ENCODE measurements around the gene TJP1. TPM values are rescaled to one million over a fixed set of nuclear protein-coding genes. Genes with fewer than 3 reads are reported as not detected.

Gene TJP1
- total and polyA plus RNA-seq, 4 donors: 17.4 to 141 (median 71.5) TPM

- DNase-seq (no peak), ATAC-seq (ENCODE audit: low FRiP score) (no peak)
- H3K27me3 ChIP-seq (ENCODE audit: control insufficient read depth in 1 of 2, insufficient read depth in 2 of 2, low read length in 1 of 2): no peaks in the 10 kb centered on the region
- no peak overlapping the region for H3K27ac ChIP-seq (ENCODE audit: low read depth in 1 of 2, low read length in 2 of 2)
- 94 to 98% methylated on average over 7 of the region's 7 CpGs for WGBS, 2 donors
- H3K9me3 ChIP-seq (ENCODE audit: control insufficient read depth, low read length): peaks cover 1% of the 10 kb centered on the region
- intact Hi-C loops (cut with DNase I): no loop called here
- no peaks in the 10 kb centered on the region for H3K4me1 ChIP-seq (ENCODE audit: control insufficient read depth in 1 of 2, insufficient read depth in 2 of 2, low read length in 2 of 2)
- peaks cover 0 to 2% of the 10 kb centered on the region in 2 donors for H3K36me3 ChIP-seq (ENCODE audit: control insufficient read depth in 1 of 2, insufficient read depth in 2 of 2, low read length in 1 of 2)
- no peak overlapping the region for H3K4me3 ChIP-seq (ENCODE audit: low read length in 2 of 2)
These were observed 129.0 kb downstream of the TJP1 start for GRCh38 chr15:29693225-29693624.

- H3K4me3 ChIP-seq (ENCODE audit: low read length in 2 of 2): no peak overlapping the region
- H3K9me3 ChIP-seq (ENCODE audit: control insufficient read depth, low read length): no peaks in the 10 kb centered on the region
- H3K4me1 ChIP-seq (ENCODE audit: control insufficient read depth in 1 of 2, insufficient read depth in 2 of 2, low read length in 2 of 2): no peaks in the 10 kb centered on the region
- no peak for DNase-seq
- no peaks in the 10 kb centered on the region for H3K36me3 ChIP-seq (ENCODE audit: control insufficient read depth in 1 of 2, insufficient read depth in 2 of 2, low read length in 1 of 2)
- ATAC-seq (ENCODE audit: low FRiP score): no peak
- no peaks in the 10 kb centered on the region for H3K27me3 ChIP-seq (ENCODE audit: control insufficient read depth in 1 of 2, insufficient read depth in 2 of 2, low read length in 1 of 2)
- intact Hi-C loops (cut with DNase I): no loop called here
- no peak overlapping the region for H3K27ac ChIP-seq (ENCODE audit: low read depth in 1 of 2, low read length in 2 of 2)
- 44 to 73% methylated on average over 2 of the region's 2 CpGs for WGBS, 2 donors
These were observed 129.7 kb downstream of the TJP1 start for GRCh38 chr15:29692527-29692926.

- intact Hi-C loops (cut with DNase I): loop anchor here in 1 of 2 donors (1.0 kb wide), 1 partner anchor 15 kb away; no protein-coding TSS in a partner anchor
These were observed 131.3 kb downstream of the TJP1 start for GRCh38 chr15:29690765-29691475.

GRCh38 chr15:29689287-29689986, 132.8 kb downstream of the TJP1 start:
- 89 to 91% methylated on average over 6 of the region's 6 CpGs for WGBS, 2 donors
- H3K4me3 ChIP-seq (ENCODE audit: low read length in 2 of 2): no peak overlapping the region
- no peak for DNase-seq
- no peak overlapping the region for H3K27ac ChIP-seq (ENCODE audit: low read depth in 1 of 2, low read length in 2 of 2)
- intact Hi-C loops (cut with DNase I): loop anchor here in 1 of 2 donors (10.0 kb wide), 1 partner anchor 55 kb away; no protein-coding TSS in a partner anchor
- no peaks in the 10 kb centered on the region for H3K36me3 ChIP-seq (ENCODE audit: control insufficient read depth in 1 of 2, insufficient read depth in 2 of 2, low read length in 1 of 2)
- no peak for ATAC-seq (ENCODE audit: low FRiP score)
- H3K9me3 ChIP-seq (ENCODE audit: control insufficient read depth, low read length): no peaks in the 10 kb centered on the region
- no peaks in the 10 kb centered on the region for H3K27me3 ChIP-seq (ENCODE audit: control insufficient read depth in 1 of 2, insufficient read depth in 2 of 2, low read length in 1 of 2)
- no peaks in the 10 kb centered on the region for H3K4me1 ChIP-seq (ENCODE audit: control insufficient read depth in 1 of 2, insufficient read depth in 2 of 2, low read length in 2 of 2)

More at GRCh38 chr15:29690765-29691475, 131.3 kb downstream of the TJP1 start:
- ATAC-seq (ENCODE audit: low FRiP score) (no peak), DNase-seq (no peak)
- WGBS, 2 donors: 72 to 73% methylated on average over 7 of the region's 7 CpGs
- H3K36me3 ChIP-seq (ENCODE audit: control insufficient read depth in 1 of 2, insufficient read depth in 2 of 2, low read length in 1 of 2): no peaks in the 10 kb centered on the region
- H3K9me3 ChIP-seq (ENCODE audit: control insufficient read depth, low read length): no peaks in the 10 kb centered on the region
- H3K4me3 ChIP-seq (ENCODE audit: low read length in 2 of 2): no peak overlapping the region
- H3K4me1 ChIP-seq (ENCODE audit: control insufficient read depth in 1 of 2, insufficient read depth in 2 of 2, low read length in 2 of 2): no peaks in the 10 kb centered on the region
- H3K27me3 ChIP-seq (ENCODE audit: control insufficient read depth in 1 of 2, insufficient read depth in 2 of 2, low read length in 1 of 2): no peaks in the 10 kb centered on the region
- no peak overlapping the region for H3K27ac ChIP-seq (ENCODE audit: low read depth in 1 of 2, low read length in 2 of 2)

- intact Hi-C loops (cut with DNase I): loop anchor here in 1 of 2 donors (10.0 kb wide), 1 partner anchor 56 kb away; no protein-coding TSS in a partner anchor
- Histone ChIP-seq H3K36me3 (ENCODE audit: control insufficient read depth in 1 of 2, insufficient read depth in 2 of 2, low read length in 1 of 2) (no peaks in the 10 kb centered on the region), H3K9me3 (ENCODE audit: control insufficient read depth, low read length) (no peaks in the 10 kb centered on the region), H3K27me3 (ENCODE audit: control insufficient read depth in 1 of 2, insufficient read depth in 2 of 2, low read length in 1 of 2) (no peaks in the 10 kb centered on the region), H3K27ac (ENCODE audit: low read depth in 1 of 2, low read length in 2 of 2) (no peak overlapping the region), H3K4me3 (ENCODE audit: low read length in 2 of 2) (no peak overlapping the region), H3K4me1 (ENCODE audit: control insufficient read depth in 1 of 2, insufficient read depth in 2 of 2, low read length in 2 of 2) (no peaks in the 10 kb centered on the region)
- no peak for DNase-seq
- ATAC-seq (ENCODE audit: low FRiP score): no peak
- 72 to 77% methylated on average over 26 of the region's 26 CpGs for WGBS, 2 donors
These were observed 133.6 kb downstream of the TJP1 start for GRCh38 chr15:29688506-29689286.

GRCh38 chr15:29687939-29688505, 134.2 kb downstream of the TJP1 start:
- no peak for DNase-seq
- Histone ChIP-seq H3K9me3 (ENCODE audit: control insufficient read depth, low read length) (no peaks in the 10 kb centered on the region), H3K4me3 (ENCODE audit: low read length in 2 of 2) (no peak overlapping the region), H3K4me1 (ENCODE audit: control insufficient read depth in 1 of 2, insufficient read depth in 2 of 2, low read length in 2 of 2) (no peaks in the 10 kb centered on the region), H3K27me3 (ENCODE audit: control insufficient read depth in 1 of 2, insufficient read depth in 2 of 2, low read length in 1 of 2) (no peaks in the 10 kb centered on the region), H3K36me3 (ENCODE audit: control insufficient read depth in 1 of 2, insufficient read depth in 2 of 2, low read length in 1 of 2) (no peaks in the 10 kb centered on the region), H3K27ac (ENCODE audit: low read depth in 1 of 2, low read length in 2 of 2) (no peak overlapping the region)
- no peak for ATAC-seq (ENCODE audit: low FRiP score)
- intact Hi-C loops (cut with DNase I): loop anchor here in 1 of 2 donors (10.0 kb wide), 1 partner anchor 57 kb away; no protein-coding TSS in a partner anchor
- 84 to 88% methylated on average over 23 to 24 of the region's 24 CpGs for WGBS, 2 donors

GRCh38 chr15:29687204-29687815, 135.0 kb downstream of the TJP1 start:
- Histone ChIP-seq H3K27me3 (ENCODE audit: control insufficient read depth in 1 of 2, insufficient read depth in 2 of 2, low read length in 1 of 2) (no peaks in the 10 kb centered on the region), H3K36me3 (ENCODE audit: control insufficient read depth in 1 of 2, insufficient read depth in 2 of 2, low read length in 1 of 2) (no peaks in the 10 kb centered on the region), H3K4me3 (ENCODE audit: low read length in 2 of 2) (no peak overlapping the region), H3K9me3 (ENCODE audit: control insufficient read depth, low read length) (no peaks in the 10 kb centered on the region), H3K4me1 (ENCODE audit: control insufficient read depth in 1 of 2, insufficient read depth in 2 of 2, low read length in 2 of 2) (no peaks in the 10 kb centered on the region), H3K27ac (ENCODE audit: low read depth in 1 of 2, low read length in 2 of 2) (no peak overlapping the region)
- DNase-seq: no peak
- intact Hi-C loops (cut with DNase I): loop anchor here in 1 of 2 donors (10.0 kb wide), 1 partner anchor 57 kb away; no protein-coding TSS in a partner anchor
- no peak for ATAC-seq (ENCODE audit: low FRiP score)
- 88 to 89% methylated on average over 15 of the region's 15 CpGs for WGBS, 2 donors
